Measurements from ENCODE around the gene APOL4. TPM values are rescaled to one million over a fixed set of nuclear protein-coding genes. Genes with fewer than 3 reads are reported as not detected.

APOL4 gene
- total RNA-seq, 2 experiments from 2014 or later, result not detected

DNA sequence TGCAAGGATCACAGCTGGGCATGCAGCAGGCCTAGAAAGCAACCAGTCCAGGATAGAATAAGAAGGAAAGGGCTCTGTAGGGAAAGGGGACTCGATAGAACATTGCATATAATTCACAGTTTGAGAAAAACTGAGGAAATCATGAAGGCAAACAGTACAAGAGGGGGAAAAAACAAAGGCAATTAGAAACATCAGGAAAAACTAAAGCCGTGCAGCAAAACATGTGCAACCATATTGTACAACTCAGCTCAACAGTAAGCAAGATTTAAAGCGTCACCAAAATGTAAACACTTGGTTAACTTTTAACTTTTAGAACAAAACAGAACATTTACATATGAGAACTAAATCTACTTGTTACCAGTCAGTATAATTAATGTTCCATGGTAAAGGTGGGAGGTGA, 49.5 kb downstream of the APOL4 start:
- no peak for DNase-seq (ENCODE audit: low spot score)
- no TSS peak for BruUV-seq (replicated peaks)
- intact Hi-C loops (cut with micrococcal nuclease; ENCODE audit: unreplicated experiment), result no loop called here
- Histone ChIP-seq H4K20me1 (ENCODE audit: insufficient read depth, low read length) (no peaks in the 10 kb centered on the region), H3K27ac (ENCODE audit: low read depth, low read length, poor library complexity, severe bottlenecking) (no peak overlapping the region), H3K36me3 (ENCODE audit: insufficient read depth, low read length) (no peaks in the 10 kb centered on the region), H3K9me2 (ENCODE audit: insufficient read depth, low read length) (no peaks in the 10 kb centered on the region), H3K4me1 (ENCODE audit: insufficient read depth, low read length, poor library complexity, severe bottlenecking) (peaks cover 11% of the 10 kb centered on the region), H3K4me2 (ENCODE audit: low read length) (no peak overlapping the region), H3K4me3 (ENCODE audit: low read depth, low read length, poor library complexity, severe bottlenecking) (no peak overlapping the region), H2AFZ (ENCODE audit: low read length) (no peak overlapping the region), H3K9me3 (ENCODE audit: low read length) (peaks cover 7% of the 10 kb centered on the region; the same call in 1 of the 2 replicates), H3K79me2 (ENCODE audit: insufficient read depth, low read depth, low read length) (no peaks in the 10 kb centered on the region)
- POLR2A ChIA-PET, result interaction anchor here (0.9 kb wide), 1 partner anchor 11 kb away, joined by 5 read pairs; no protein-coding TSS in a partner anchor
- no peak for TF ChIP-seq EZH2phosphoT487 (IDR thresholded peaks at IDR 0.05; ENCODE audit: borderline replicate concordance, low read depth, low read length)
- TF ChIP-seq, protein P1, sequence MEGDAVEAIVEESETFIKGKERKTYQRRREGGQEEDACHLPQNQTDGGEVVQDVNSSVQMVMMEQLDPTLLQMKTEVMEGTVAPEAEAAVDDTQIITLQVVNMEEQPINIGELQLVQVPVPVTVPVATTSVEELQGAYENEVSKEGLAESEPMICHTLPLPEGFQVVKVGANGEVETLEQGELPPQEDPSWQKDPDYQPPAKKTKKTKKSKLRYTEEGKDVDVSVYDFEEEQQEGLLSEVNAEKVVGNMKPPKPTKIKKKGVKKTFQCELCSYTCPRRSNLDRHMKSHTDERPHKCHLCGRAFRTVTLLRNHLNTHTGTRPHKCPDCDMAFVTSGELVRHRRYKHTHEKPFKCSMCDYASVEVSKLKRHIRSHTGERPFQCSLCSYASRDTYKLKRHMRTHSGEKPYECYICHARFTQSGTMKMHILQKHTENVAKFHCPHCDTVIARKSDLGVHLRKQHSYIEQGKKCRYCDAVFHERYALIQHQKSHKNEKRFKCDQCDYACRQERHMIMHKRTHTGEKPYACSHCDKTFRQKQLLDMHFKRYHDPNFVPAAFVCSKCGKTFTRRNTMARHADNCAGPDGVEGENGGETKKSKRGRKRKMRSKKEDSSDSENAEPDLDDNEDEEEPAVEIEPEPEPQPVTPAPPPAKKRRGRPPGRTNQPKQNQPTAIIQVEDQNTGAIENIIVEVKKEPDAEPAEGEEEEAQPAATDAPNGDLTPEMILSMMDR (conservative IDR thresholded peaks at IDR 0.05; ENCODE audit: low read length), result no peak
- CTCF ChIA-PET (ENCODE audit: unreplicated experiment), result no interaction called here

DNA sequence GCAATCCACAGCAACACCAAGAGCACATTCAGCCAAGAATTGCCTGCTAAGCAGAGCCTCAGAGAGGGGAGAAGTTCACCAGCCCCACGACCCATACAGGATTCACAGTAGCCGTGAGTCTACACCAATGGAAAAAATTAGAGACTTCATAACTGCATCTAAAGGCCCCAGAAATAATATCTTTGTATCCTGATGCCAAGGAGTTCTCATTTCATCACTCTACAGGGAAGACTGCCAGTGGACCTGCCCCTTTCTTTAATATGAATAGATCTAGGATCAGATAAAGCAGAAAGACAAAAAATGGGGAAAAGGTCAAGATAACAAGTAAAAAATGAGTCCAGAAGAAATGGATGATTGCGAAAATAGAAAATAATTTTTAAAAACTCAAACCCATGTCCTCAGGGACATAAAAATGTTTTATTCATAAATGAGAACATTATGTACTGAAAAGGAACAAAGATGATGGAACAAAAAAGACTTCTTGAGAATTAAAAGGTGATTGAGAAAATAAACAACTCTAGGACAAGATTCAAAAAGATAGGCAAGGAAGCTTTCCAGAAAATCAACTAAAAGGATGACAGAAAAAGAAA, 50.5 kb downstream of the APOL4 start:
- Histone ChIP-seq H3K9me3 (ENCODE audit: low read length) (peaks cover 7% of the 10 kb centered on the region; the same call in 1 of the 2 replicates), H4K20me1 (ENCODE audit: insufficient read depth, low read length) (no peaks in the 10 kb centered on the region), H3K79me2 (ENCODE audit: insufficient read depth, low read depth, low read length) (no peaks in the 10 kb centered on the region), H3K4me2 (ENCODE audit: low read length) (no peak overlapping the region), H2AFZ (ENCODE audit: low read length) (no peak overlapping the region), H3K4me3 (ENCODE audit: low read depth, low read length, poor library complexity, severe bottlenecking) (no peak overlapping the region), H3K4me1 (ENCODE audit: insufficient read depth, low read length, poor library complexity, severe bottlenecking) (peaks cover 5% of the 10 kb centered on the region), H3K9me2 (ENCODE audit: insufficient read depth, low read length) (no peaks in the 10 kb centered on the region), H3K36me3 (ENCODE audit: insufficient read depth, low read length) (no peaks in the 10 kb centered on the region), H3K27ac (ENCODE audit: low read depth, low read length, poor library complexity, severe bottlenecking) (no peak overlapping the region)
- no peak for DNase-seq (ENCODE audit: low spot score)
- TF ChIP-seq, protein P1 (conservative IDR thresholded peaks at IDR 0.05; ENCODE audit: low read length), result no peak
- no peak for TF ChIP-seq EZH2phosphoT487 (IDR thresholded peaks at IDR 0.05; ENCODE audit: borderline replicate concordance, low read depth, low read length)
- ChIA-PET POLR2A (interaction anchor here (0.8 to 0.9 kb wide), 2 partner anchors 9 to 12 kb away, joined by 3 to 5 read pairs; no protein-coding TSS in a partner anchor), CTCF (ENCODE audit: unreplicated experiment) (interaction anchor here (0.9 kb wide), 1 partner anchor 27 kb away, joined by 3 read pairs; no protein-coding TSS in a partner anchor)
- no TSS peak for BruUV-seq (replicated peaks)
- intact Hi-C loops (cut with micrococcal nuclease; ENCODE audit: unreplicated experiment), result no loop called here

DNA sequence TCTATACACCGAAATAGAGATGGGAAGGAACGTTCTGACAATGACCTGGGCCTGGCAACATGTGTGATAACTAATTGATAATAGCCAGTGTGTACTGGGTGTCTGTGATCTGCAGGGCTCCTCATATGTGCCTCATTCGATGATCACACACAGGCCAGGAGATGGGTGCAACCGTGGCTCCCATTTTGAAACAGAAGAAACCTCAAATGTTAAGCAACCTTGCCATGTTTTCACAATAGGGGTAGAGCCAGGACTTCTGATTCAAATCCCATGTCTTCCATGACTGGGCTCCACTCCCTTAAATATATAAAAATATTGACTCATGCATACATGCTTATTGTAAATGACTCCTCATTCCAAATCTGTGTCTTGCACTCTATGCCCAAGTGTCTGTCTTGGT, 52.2 kb downstream of the APOL4 start:
- no peak for DNase-seq (ENCODE audit: low spot score)
- Histone ChIP-seq H3K4me3 (ENCODE audit: low read depth, low read length, poor library complexity, severe bottlenecking) (no peak overlapping the region), H3K36me3 (ENCODE audit: insufficient read depth, low read length) (no peaks in the 10 kb centered on the region), H3K4me2 (ENCODE audit: low read length) (no peak overlapping the region), H3K79me2 (ENCODE audit: insufficient read depth, low read depth, low read length) (no peaks in the 10 kb centered on the region), H3K9me3 (ENCODE audit: low read length) (peaks cover 7% of the 10 kb centered on the region; the same call in 1 of the 2 replicates), H3K9me2 (ENCODE audit: insufficient read depth, low read length) (no peaks in the 10 kb centered on the region), H3K27ac (ENCODE audit: low read depth, low read length, poor library complexity, severe bottlenecking) (no peak overlapping the region), H4K20me1 (ENCODE audit: insufficient read depth, low read length) (no peaks in the 10 kb centered on the region), H3K4me1 (ENCODE audit: insufficient read depth, low read length, poor library complexity, severe bottlenecking) (peaks cover 5% of the 10 kb centered on the region), H2AFZ (ENCODE audit: low read length) (no peak overlapping the region)
- CTCF ChIA-PET (ENCODE audit: unreplicated experiment), result no interaction called here
- POLR2A ChIA-PET, result no interaction called here
- intact Hi-C loops (cut with micrococcal nuclease; ENCODE audit: unreplicated experiment), result no loop called here
- TF ChIP-seq, protein P1 (conservative IDR thresholded peaks at IDR 0.05; ENCODE audit: low read length), result no peak
- TF ChIP-seq EZH2phosphoT487 (IDR thresholded peaks at IDR 0.05; ENCODE audit: borderline replicate concordance, low read depth, low read length), result no peak
- BruUV-seq (replicated peaks), result no TSS peak

Measured in OCI-LY7 (cell line).